Right ventricle myocardium superior (tissue), 1 donor: Measurements from ENCODE around the gene LHX4. TPM values are rescaled to one million over a fixed set of nuclear protein-coding genes. Genes with fewer than 3 reads are reported as not detected.

Experiments used
- ATAC-seq: fragments of 200-7000 bp; cut with Tn5 transposase; one replicate; pipeline ENCODE4 v1.9.1; 2020; ENCODE audit warnings: mild to moderate bottlenecking; ENCODE audit not compliant: poor library complexity
- DNase-seq: peaks from one replicate; pipeline ENCODE4 v3.0.0-alpha.2; 2020
- intact Hi-C: fragments of 100-400 bp; cut with DNase I; formaldehyde crosslinking; loops from one replicate; pipeline ENCODE4 v1.11.2; 2022
- long read RNA-seq: library from polyadenylated mRNA; unstranded; transcript quantifications from one replicate; pipeline ENCODE4 v2.0.0, GENCODE V29; 2021
- total RNA-seq: library from RNA; stranded (reverse); fragmentation: NEBNext Ultra II Directional; extraction: Animal tissue kit (Norgen Biotek cat#: 25700); gene quantifications from one replicate; pipeline ENCODE4 v1.2.1, GENCODE V29; 2021
- donor health status: DM: no; HTN: yes; CAD: no; lungs with severe emphysema.

The LHX4 gene
- not detected for total RNA-seq
- long read RNA-seq, partial matches to known transcripts, result 0 of 2 reads
- long read RNA-seq, other reads (novel, unspliced or antisense), result 2 of 2 reads

GRCh38 chr1:180229483-180230415, at the start of gene LHX4:
Gene LHX4 (plus strand): TSS chr1:180230264. CDS start chr1:180230530, 266 bp downstream.
- DNase-seq (peak; percentile 52), ATAC-seq (peak; percentile 61)
- intact Hi-C loops, result no loop called here

DNA sequence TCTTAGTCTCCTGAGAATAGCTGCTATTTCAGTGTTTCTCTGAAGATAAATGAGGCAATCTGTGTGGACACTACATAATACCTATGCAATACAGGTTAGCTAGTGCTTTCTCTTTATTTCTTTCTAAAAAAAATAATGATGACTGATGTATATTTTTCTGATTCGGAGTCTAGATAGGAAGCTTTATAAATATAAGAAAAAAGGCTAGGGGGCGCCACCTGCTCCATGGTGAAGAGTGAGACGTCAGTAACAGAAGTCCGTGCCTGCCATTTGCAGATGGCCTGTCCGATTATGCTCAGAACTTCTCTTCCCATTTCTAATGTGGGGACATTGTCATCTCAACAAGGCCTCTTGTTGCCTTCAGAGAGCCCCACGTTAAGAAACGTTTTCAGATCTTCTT, 49.0 kb upstream of the LHX4 start:
- intact Hi-C loops, result no loop called here
- ATAC-seq, result no peak
- no peak for DNase-seq

- no peak for ATAC-seq
- no peak for DNase-seq
- intact Hi-C loops, result no loop called here
Measured at GRCh38 chr1:180181996-180182642, 47.9 kb upstream of the LHX4 start.

DNA sequence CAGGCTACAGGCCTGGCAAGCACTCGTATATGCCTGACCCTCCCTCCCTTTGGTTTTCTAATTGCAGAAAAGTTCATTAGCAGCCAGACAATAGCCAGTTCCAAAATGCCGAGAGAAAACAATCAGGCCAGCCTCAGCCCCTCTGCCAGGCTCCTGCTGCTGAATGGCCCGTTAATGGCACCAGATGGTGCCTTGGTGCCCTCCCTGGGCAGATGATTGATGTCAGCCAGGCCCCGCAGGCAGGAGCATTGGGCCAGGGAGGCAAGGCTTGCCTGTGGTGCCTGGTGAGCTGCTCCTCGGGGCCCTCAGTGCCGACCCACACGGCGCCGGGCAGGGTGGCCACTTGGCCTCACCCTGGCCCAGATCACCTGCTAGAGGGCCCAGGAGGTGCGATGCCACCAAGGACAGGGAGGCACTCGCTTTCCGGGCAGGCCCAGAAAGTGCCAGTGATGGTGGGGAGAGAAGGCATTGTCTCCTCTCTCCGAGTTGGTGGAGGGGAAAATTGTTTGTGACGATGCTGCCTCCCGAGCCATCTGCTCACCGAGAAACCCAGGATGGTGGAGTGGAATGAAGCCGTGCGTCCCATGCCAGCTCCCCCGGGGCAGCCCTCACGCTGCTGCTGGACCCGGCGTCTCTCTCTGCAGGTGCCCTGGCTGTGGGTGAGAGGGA, 47.3 kb upstream of the LHX4 start:
- intact Hi-C loops, result no loop called here
- DNase-seq, result no peak
- ATAC-seq, result no peak

- ATAC-seq, result peak; percentile 21
- no peak for DNase-seq
- intact Hi-C loops, result no loop called here
Measured at GRCh38 chr1:180183426-180183825, 46.6 kb upstream of the LHX4 start.

DNA sequence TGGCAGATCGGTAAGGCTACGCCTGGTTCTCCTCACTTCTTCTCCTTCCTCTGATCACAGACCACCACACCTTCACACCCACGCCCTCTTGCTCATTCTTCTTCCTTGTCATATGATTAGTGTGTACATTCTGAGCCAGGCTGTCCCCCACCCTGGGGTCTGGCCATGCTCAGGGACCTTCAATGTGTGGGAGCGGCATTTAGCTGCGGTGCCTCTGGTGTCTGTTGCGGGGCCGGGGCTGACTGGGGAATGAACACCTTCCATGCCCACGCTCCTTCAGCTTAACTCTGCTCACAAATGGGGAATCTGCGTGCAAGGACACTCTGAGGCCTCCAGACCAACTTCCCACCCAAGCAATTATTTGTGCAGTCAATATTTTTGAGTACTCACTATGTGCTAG, 46.0 kb upstream of the LHX4 start:
- intact Hi-C loops, result no loop called here
- ATAC-seq, result no peak
- no peak for DNase-seq

DNA sequence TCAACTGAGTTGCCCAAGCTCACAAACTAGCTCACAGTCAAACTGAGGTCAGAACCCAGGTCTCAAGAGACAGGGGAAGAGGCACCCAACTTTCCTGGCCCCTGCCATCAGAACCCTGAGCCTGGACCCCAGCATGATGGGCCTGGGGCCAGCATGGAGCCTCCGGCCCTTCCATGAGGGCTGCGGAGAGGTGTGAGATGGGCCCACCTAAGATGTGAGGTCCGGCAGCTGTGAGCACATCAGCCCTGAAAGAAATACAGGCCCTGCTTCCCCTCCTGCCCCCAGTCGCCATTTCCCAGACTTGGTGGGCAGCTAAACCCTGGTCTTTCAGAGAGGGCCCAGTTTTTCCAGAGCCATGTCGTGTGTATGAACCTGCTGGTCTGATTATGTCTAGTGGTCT, 44.8 kb upstream of the LHX4 start:
- ATAC-seq, result no peak
- no peak for DNase-seq
- intact Hi-C loops, result no loop called here

GRCh38 chr1:180185971-180186645, 44.0 kb upstream of the LHX4 start:
- DNase-seq, result no peak
- no peak for ATAC-seq
- intact Hi-C loops, result no loop called here

GRCh38 chr1:180186831-180187230, 43.2 kb upstream of the LHX4 start:
- intact Hi-C loops, result no loop called here
- ATAC-seq, result no peak

DNA sequence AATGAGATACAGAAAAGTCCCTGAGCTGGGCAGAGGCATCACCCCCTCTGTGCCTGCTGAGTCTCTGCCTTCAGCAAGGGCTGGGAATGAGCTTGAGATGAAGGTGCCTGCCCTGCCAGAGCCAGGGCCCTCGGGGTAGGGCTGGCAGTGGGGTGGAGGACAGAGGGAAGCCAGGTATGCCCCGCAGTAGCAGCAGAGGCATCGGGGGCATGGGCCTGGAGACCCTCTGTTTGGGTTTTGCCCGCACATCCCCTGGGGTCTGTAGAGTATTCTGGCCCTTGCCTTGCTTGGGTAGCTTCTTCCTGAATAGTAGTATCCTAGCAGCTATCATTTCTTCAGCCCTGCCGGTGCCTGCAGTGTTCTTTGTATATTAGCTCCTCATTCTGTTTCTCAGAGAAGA, 42.4 kb upstream of the LHX4 start:
- ATAC-seq, result no peak
- intact Hi-C loops, result no loop called here
- DNase-seq, result no peak

More at GRCh38 chr1:180186831-180187230, 43.2 kb upstream of the LHX4 start:
- DNase-seq, result no peak

DNA sequence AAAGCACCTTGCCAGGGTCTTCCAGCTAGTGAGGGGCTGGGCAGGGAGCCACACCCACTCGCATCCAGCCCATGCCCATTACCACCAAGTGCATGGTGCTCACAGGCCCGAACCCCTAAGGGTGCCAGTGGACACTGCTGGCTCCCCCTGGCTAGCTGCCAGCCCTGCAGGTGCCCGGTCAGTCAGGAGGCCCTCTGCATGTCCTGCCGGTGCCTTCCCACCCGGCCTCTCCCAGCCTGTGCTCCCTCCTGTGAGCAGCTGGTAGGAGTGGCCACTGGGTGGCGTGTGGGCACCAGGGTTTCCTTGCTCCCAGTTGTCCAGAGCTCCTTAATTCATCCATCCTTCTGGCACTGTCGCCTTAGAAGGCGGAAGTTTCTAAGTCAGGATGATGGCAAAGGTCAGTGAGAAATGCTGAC, 42.0 kb upstream of the LHX4 start:
- intact Hi-C loops, result no loop called here
- DNase-seq (peak; percentile 62), ATAC-seq (peak; percentile 55)

DNA sequence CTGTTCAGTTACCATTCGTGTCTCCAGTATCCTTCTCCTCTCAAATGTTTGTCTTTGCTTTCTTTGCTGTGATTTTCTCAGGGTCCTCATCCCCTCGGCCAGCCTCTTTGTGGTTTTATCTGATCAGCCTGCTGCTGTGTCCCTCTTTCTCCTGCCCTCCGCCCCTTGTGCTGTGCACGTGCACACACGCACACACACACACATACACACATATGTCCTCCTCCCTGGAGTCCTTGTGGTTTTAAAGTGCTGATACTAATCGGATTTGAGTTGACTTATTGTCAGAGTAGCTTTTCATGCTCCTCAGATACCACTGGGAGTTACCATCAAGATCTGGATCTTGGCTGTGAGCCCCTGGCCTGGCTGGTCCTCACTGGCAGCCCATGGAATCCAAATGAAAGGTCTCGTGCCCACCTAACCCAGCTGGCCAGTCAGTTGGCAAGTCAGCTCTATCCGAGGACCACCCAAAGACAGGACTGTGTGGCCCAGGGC, 41.3 kb upstream of the LHX4 start:
- peak; percentile 18 for DNase-seq
- no peak for ATAC-seq
- intact Hi-C loops, result no loop called here

- intact Hi-C loops, result no loop called here
Measured at GRCh38 chr1:180190091-180190490, 40.0 kb upstream of the LHX4 start.

GRCh38 chr1:180192172-180192571, 37.9 kb upstream of the LHX4 start:
- DNase-seq, result peak; percentile 18
- no peak for ATAC-seq
- intact Hi-C loops, result no loop called here

More at GRCh38 chr1:180190091-180190490, 40.0 kb upstream of the LHX4 start:
- DNase-seq (peak; percentile 3), ATAC-seq (no peak)

DNA sequence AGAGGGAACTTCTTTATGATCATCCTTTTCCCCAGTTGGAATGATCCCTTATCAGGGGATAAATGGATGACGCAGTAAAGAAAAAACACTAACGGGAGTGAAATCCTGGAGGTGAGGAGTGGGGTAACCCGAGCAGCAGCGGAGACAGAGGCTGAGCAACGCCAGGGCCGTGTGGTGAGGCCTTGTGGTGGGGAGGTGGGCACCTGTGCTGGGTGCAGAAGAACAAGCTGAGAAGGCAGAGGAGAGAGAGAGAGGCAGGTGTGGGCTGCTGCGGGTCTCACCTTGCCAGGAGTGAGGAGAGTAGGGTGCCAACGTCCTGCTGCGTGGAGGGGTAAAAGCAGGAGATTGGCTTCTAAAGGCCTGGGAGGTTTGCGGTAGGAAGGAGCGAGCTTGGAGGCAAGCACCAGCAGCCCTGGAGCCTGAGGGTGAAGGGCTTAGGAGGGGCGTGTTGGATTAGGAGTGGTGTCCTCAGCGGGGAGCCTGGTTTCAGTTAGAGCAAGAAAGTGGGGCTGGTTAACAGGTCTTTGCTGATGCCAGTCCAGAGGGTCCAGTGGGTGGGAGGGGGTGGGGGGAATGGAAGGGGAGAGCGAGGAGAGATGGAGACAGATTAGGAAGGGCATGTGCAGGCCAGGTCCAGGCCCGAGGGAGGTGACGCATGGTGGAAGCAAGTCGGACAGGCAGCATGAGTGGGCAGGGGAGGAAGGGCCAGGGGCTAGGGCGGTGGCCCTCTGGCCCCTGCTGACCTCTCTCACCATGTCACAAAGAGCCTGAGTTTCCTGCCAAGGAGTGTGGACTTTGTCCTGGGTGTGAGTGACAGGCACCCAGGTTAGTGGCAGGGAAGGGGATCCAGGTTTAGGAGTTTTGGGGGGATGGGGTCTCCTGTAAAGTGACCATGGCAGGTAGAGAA, 36.7 kb upstream of the LHX4 start:
- intact Hi-C loops, result no loop called here
- ATAC-seq, result no peak
- DNase-seq, result peak; percentile 21

DNA sequence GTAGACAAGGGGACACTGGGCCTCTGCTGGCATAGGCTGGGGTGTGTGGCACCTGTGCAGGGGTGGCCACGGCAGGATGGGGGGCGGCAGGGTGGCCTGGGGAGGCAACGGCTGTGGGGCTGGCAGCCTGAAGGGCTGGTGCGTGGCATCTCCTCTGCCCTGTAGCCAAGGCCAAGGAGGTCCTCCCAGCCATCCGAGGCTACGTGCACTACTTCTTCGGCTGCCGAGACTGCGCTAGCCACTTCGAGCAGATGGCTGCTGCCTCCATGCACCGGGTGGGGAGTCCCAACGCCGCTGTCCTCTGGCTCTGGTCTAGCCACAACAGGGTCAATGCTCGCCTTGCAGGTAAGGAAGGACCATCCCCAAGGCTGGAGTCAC, 36.0 kb upstream of the LHX4 start:
- intact Hi-C loops, result no loop called here
- DNase-seq (peak; percentile 35), ATAC-seq (no peak)

DNA sequence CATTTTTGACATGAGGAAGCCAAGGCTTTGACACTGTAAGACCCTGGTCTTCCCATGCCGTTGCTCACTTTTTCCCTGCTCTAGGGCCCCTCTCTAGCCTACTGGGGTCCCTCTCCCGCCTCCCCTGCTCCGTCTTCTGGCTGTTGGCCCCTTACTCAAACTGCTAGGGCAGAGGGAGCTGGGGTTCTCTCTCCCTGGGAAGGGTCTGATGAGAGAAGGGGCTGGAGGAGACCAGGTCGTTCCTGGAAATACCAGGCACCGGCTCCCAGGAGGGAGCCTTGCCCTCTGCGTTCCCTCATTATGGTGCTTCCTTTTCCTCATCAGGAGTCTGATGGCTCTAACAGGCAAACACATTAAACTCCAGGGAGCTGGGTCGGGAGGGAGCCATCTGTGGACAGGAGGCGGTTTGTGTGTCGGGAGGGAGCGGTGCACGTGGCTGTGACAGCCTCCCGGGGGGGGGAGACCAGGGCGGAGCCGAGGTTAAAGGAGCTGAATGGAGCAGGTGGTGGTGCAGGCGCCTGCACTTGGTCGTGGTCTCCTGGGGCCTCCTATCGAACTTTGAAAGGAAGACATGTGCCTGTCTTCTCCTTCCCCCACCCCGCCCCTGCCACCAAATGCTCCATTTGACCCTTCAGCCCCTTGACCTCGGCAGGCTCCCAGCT, 35.4 kb upstream of the LHX4 start:
- ATAC-seq, result no peak
- intact Hi-C loops, result no loop called here
- DNase-seq, result peak; percentile 30
